ENCODE measurements around the gene NNAT.

- TF ChIP-seq CTCF (conservative IDR thresholded peaks at IDR 0.05 in 1 of 2, IDR thresholded peaks at IDR 0.05 in 1 of 2; ENCODE audit: low read depth in 1 of 2, low read length in 2 of 2) (no peak), EZH2 (IDR thresholded peaks at IDR 0.05; ENCODE audit: low read length, missing control alignments) (no peak)
Observed at GRCh38 chr20:37523012-37523391, 2.0 kb downstream of the NNAT start.

All from fibroblast of lung (primary cell).